Measurements from ENCODE around the gene ANKRD9. TPM values are rescaled to one million over a fixed set of nuclear protein-coding genes. Genes with fewer than 3 reads are reported as not detected.

Gene ANKRD9
- total and polyA plus RNA-seq, 2 of the 13 experiments (the other 11 are each of a cell fraction or from before 2014, with no cell fraction given) = 10.0 to 15.0 TPM

DNA sequence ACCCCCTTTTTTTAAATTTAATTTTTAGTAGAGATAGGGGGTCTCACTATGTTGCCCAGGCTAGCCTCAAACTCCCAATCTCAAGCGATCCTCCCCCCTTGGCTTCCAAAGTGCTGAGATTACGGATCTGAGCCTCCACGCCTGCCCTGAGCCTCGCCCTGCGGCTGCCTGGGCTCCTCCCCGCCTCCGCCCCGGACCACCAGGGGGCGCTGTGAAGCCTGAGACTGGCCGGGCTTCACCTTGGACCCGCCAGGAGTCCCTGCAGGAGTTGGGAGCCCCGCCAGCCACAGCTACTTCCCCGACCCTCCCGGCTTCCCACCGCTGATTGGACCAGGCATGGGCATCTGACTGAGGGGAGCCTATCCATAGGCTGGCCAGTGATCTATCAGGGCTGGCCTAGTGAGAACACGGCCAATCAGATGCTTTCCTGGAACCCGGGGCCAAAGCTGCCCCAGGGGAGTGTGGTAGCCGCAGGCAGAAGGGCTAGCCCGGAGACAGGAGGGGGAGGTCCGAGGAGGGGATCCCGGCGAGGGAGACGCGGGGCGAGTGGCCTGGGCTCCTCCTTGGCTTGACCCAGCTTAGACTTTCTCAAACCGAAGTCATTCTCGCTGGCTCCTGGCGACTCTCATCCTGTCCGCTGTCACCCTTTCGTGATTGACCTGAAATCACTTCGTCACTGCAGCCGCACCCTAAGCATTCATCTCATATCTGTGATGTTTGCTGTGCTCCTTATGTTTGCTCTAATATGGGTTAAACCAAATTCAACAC lies 15.1 kb upstream of the ANKRD9 start (continued):
- TF ChIP-seq HNRNPH1 (optimal IDR thresholded peaks at IDR 0.05; ENCODE audit: low read depth, low read length) (peak; percentile 37), ZBTB7B (CRISPR knock-in tag; IDR thresholded peaks at IDR 0.05) (peak; percentile 62), ZNF7 (CRISPR knock-in tag; IDR thresholded peaks at IDR 0.05) (peak; percentile 18; the same call in 1 of the 2 replicates), CEBPG (CRISPR knock-in tag; IDR thresholded peaks at IDR 0.05) (peak; percentile 19; the same call in 1 of the 2 replicates), HOXA5 (CRISPR knock-in tag; IDR thresholded peaks at IDR 0.05) (no peak; the same call in 1 of the 2 replicates), MEF2D (CRISPR knock-in tag; IDR thresholded peaks at IDR 0.05) (peak; percentile 62; the same call in 1 of the 2 replicates), GABPB1 (CRISPR knock-in tag; IDR thresholded peaks at IDR 0.05) (peak; percentile 77), ZNF598 (CRISPR knock-in tag; IDR thresholded peaks at IDR 0.05; ENCODE audit: borderline replicate concordance) (peak; percentile 87; the same call in 1 of the 2 replicates), MYC (CRISPR knock-in tag; IDR thresholded peaks at IDR 0.05; ENCODE audit: borderline replicate concordance) (peak; percentile 81), PCBP1 (IDR thresholded peaks at IDR 0.05; ENCODE audit: borderline replicate concordance, low read depth, low read length) (no peak), CREB1 (IDR thresholded peaks at IDR 0.05) (no peak), CREB1 (CRISPR knock-in tag; IDR thresholded peaks at IDR 0.05) (no peak), ZNF230 (CRISPR knock-in tag; IDR thresholded peaks at IDR 0.05) (peak; percentile 77; the same call in 1 of the 2 replicates), CHD2 (IDR thresholded peaks at IDR 0.05; ENCODE audit: low read depth, low read length) (peak; percentile 53), ZNF589 (CRISPR knock-in tag; conservative IDR thresholded peaks at IDR 0.05) (no peak; the same call in 1 of the 2 replicates), SRF (IDR thresholded peaks at IDR 0.05; ENCODE audit: low read depth, low read length) (no peak), ZNF672 (CRISPR knock-in tag; IDR thresholded peaks at IDR 0.05) (no peak), CBX1 (IDR thresholded peaks at IDR 0.05; ENCODE audit: low read depth) (no peak), CHCHD3 (CRISPR knock-in tag; IDR thresholded peaks at IDR 0.05) (no peak), SYNCRIP (IDR thresholded peaks at IDR 0.05; ENCODE audit: insufficient read depth, low read depth, low read length) (no peak), ZNF543 (CRISPR knock-in tag; IDR thresholded peaks at IDR 0.05) (peak; percentile 72), ZNF761 (CRISPR knock-in tag; conservative IDR thresholded peaks at IDR 0.05) (0 out of 2 replicates have a peak, but pooled peaks have one; percentile 34), NKX3-1 (CRISPR knock-in tag; IDR thresholded peaks at IDR 0.05) (no peak), HCFC1 (IDR thresholded peaks at IDR 0.05; ENCODE audit: low read depth, low read length) (peak; percentile 26; the same call in 1 of the 2 replicates), ZSCAN22 (CRISPR knock-in tag; IDR thresholded peaks at IDR 0.05) (no peak), ZNF350 (CRISPR knock-in tag; IDR thresholded peaks at IDR 0.05; ENCODE audit: borderline replicate concordance, low read depth) (peak; percentile 79; the same call in 1 of the 2 replicates), ZFY (CRISPR knock-in tag; IDR thresholded peaks at IDR 0.05) (no peak)
- TF ChIP-seq, protein P1, sequence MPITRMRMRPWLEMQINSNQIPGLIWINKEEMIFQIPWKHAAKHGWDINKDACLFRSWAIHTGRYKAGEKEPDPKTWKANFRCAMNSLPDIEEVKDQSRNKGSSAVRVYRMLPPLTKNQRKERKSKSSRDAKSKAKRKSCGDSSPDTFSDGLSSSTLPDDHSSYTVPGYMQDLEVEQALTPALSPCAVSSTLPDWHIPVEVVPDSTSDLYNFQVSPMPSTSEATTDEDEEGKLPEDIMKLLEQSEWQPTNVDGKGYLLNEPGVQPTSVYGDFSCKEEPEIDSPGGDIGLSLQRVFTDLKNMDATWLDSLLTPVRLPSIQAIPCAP (CRISPR knock-in tag; IDR thresholded peaks at IDR 0.05; ENCODE audit: low read depth) = no peak
- TF ChIP-seq, protein P2, sequence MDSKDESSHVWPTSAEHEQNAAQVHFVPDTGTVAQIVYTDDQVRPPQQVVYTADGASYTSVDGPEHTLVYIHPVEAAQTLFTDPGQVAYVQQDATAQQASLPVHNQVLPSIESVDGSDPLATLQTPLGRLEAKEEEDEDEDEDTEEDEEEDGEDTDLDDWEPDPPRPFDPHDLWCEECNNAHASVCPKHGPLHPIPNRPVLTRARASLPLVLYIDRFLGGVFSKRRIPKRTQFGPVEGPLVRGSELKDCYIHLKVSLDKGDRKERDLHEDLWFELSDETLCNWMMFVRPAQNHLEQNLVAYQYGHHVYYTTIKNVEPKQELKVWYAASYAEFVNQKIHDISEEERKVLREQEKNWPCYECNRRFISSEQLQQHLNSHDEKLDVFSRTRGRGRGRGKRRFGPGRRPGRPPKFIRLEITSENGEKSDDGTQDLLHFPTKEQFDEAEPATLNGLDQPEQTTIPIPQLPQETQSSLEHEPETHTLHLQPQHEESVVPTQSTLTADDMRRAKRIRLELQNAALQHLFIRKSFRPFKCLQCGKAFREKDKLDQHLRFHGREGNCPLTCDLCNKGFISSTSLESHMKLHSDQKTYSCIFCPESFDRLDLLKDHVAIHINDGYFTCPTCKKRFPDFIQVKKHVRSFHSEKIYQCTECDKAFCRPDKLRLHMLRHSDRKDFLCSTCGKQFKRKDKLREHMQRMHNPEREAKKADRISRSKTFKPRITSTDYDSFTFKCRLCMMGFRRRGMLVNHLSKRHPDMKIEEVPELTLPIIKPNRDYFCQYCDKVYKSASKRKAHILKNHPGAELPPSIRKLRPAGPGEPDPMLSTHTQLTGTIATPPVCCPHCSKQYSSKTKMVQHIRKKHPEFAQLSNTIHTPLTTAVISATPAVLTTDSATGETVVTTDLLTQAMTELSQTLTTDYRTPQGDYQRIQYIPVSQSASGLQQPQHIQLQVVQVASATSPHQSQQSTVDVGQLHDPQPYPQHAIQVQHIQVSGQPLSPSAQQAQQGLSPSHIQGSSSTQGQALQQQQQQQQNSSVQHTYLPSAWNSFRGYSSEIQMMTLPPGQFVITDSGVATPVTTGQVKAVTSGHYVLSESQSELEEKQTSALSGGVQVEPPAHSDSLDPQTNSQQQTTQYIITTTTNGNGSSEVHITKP (CRISPR knock-in tag; IDR thresholded peaks at IDR 0.05; ENCODE audit: low read depth) = no peak
